ENCODE data around the gene TRIM61. TPM values are rescaled to one million over a fixed set of nuclear protein-coding genes. Genes with fewer than 3 reads are reported as not detected.
A peak's percentile ranks its signal among the peaks of the same experiment; 100 is the strongest.
"Not testable (repeated sequence)": the region's sequence is repeated elsewhere in the genome, so short reads cannot be mapped to it uniquely, and the experiment has no call there.

TRIM61 gene
- total RNA-seq, 8 experiments from 2014 or later, result 0.23 to 0.76 (median 0.33) TPM; not detected in 4

DNA sequence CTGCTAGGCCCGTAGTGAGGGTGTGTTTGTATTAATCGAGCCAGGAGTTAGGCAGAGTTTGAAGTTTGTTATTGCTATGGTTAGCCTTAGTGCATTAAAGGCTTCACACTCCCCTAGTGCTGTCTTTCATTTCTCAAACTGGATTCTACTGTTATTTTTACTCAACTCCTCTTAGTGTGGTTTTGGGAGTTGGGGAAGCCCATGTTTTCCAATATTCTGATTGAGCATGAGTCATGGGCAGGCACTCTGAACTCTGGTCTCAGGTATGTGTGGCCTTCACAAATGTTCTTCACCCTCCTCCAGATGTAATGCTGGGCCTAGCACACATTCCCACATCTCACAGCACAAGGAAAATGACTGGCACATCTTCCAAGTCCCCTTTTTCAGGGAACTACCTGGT is 50.4 kb downstream of the TRIM61 start:
- WGBS, 10 experiments, result 100% methylated on average over 1 of the region's 2 CpGs; no CpG with 5 or more reads in 9 of the 10 experiments
- H3K4me1 ChIP-seq (replicated peaks in 1 of 2); in situ Hi-C loops (cut with MboI; ENCODE audit: low pct_unique_long_range_greater_than_20kb in 2 of 9, low sequenced_read_pairs in 9 of 9, unreplicated experiment in 9 of 9); H3K27ac ChIP-seq; H3K4me3 ChIP-seq: not testable (repeated sequence)
- peak in 1 of 8 experiments; percentile 16 for ATAC-seq (replicated peaks in 6 of 8)

DNA sequence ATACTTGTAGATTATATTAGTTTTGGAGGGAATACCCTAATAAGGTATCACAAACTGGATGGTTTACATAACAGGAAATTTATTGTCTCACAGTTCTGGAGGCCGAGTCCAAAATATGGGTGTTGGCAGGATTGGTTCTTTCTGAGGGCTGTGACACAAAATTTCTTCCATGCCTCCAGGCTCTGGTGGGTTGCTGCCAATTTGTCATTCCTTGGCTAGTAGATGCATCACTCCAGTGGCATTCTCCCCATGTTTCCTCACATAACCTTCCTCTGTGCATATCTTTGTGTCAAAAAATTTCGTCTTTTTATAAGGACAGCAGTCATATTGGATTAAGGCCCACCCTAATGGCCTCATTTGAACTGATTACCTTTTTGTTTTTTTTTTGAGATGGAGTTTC is 51.2 kb downstream of the TRIM61 start:
- 5 to 100% (median 69%) methylated on average over 1 to 2 of the region's 2 CpGs; no CpG with 5 or more reads in 4 of the 10 experiments for WGBS, 10 experiments
- in situ Hi-C loops (cut with MboI; ENCODE audit: low pct_unique_long_range_greater_than_20kb in 2 of 9, low sequenced_read_pairs in 9 of 9, unreplicated experiment in 9 of 9), result no loop called here
- ATAC-seq (replicated peaks in 6 of 8), result peak in 2 of 8 experiments; percentile 53 to 59
- Histone ChIP-seq H3K27ac (no peak overlapping the region), H3K4me1 (replicated peaks in 1 of 2) (no peaks in the 10 kb centered on the region), H3K4me3 (no peak overlapping the region)

DNA sequence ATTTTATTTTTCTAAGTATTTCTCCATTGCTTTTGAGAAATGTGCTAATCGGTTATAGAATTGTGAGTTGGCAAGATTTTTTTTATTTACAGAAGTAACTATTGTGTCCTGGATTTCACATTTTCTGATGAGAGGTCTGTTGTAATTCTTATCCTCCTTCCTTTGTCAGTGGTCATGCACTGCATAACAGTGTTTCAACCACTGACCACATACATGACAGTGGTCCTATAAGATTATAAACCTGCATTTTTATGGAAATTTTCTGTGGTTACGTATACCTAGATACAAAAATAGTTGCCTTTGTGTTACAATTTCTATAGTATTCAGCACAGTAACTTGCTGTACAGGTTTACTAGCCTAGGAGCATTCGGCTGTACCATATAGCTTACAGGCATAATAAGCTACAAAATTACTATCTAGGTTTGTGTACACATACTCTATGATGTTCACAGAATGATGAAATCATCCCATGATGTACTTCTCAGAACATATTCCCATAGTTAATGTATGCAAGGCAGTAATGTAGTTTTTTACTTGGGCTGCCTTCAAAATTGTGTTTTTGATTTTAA is 52.7 kb downstream of the TRIM61 start:
- in situ Hi-C loops (cut with MboI; ENCODE audit: low pct_unique_long_range_greater_than_20kb in 2 of 9, low sequenced_read_pairs in 9 of 9, unreplicated experiment in 9 of 9), result no loop called here
- no peak overlapping the region for H3K4me3 ChIP-seq
- no peak for ATAC-seq (replicated peaks in 6 of 8)
- H3K4me1 ChIP-seq (replicated peaks in 1 of 2), result no peaks in the 10 kb centered on the region
- no peak overlapping the region for H3K27ac ChIP-seq
- WGBS, 10 experiments, result 45 to 100% (median 88%) methylated on average over 1 to 3 of the region's 3 CpGs; no CpG with 5 or more reads in 1 of the 10 experiments

DNA sequence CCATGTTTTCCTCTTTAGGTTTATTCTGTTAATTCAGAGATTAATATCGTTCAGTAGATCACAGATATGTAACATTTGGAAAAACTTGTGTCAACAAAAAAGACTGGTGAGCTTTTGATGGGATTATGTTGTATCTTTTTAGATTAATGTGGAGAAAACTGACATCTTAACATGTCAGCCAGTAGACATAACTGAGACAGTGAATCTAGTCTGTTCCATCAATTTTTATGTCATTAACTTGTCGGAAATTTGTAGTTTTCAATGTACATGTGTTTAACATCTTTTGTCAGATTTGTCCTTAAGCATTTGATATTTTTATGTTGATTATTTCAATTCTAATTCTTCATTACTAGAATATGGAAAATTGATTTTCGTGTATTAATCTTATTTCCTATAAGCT is 58.5 kb downstream of the TRIM61 start:
- in situ Hi-C loops (cut with MboI; ENCODE audit: low pct_unique_long_range_greater_than_20kb in 2 of 9, low sequenced_read_pairs in 9 of 9, unreplicated experiment in 9 of 9), result no loop called here
- no peak for ATAC-seq (replicated peaks in 6 of 8)
- Histone ChIP-seq H3K27ac (no peak overlapping the region), H3K4me3 (no peak overlapping the region), H3K4me1 (replicated peaks in 1 of 2) (no peaks in the 10 kb centered on the region)
- 22 to 100% (median 66%) methylated on average over 1 to 3 of the region's 3 CpGs for WGBS, 10 experiments

Other genes starting within 250 kb of the TRIM61 start
- gene SMIM31, start 223.5 kb downstream of the TRIM61 start, total RNA-seq, result under 1 TPM in 5 of 8 experiments, not detected in 3; 0.05 to 0.28 (median 0.13) TPM
- gene APELA, start 100.5 kb downstream of the TRIM61 start, total RNA-seq, result 10 to 100 TPM in 6 of 8 experiments, not detected in 2; 10.2 to 62.4 (median 12.8) TPM
- under 1 TPM in 2 of 8 experiments, not detected in 6; 0.19 to 0.31 TPM for gene TRIM60, start 54.3 kb upstream of the TRIM61 start, total RNA-seq
- gene TRIM75, start 76.2 kb upstream of the TRIM61 start, total RNA-seq, result under 1 TPM in 5 of 8 experiments, not detected in 3; 0.13 to 0.28 (median 0.16) TPM
- 10 to 100 TPM in 3 of 8 experiments, 1 to 10 TPM in 5; 5.7 to 17.4 (median 9.2) TPM for gene TMEM192, start 135.2 kb upstream of the TRIM61 start, total RNA-seq
- gene KLHL2, start 229.9 kb upstream of the TRIM61 start, total RNA-seq, result 10 to 100 TPM; 13.2 to 23.0 (median 17.2) TPM